OCI-M1 (cell line): ENCODE measurements around the gene IFT27.
A peak's percentile ranks its signal among the peaks of the same experiment; 100 is the strongest.

Experiments
- DNase-seq: peaks from one replicate; lab custom pipeline; 2025; lab: John Stamatoyannopoulos, UW

IFT27 gene

GRCh38 chr22:36725366-36726006 is 50.4 kb downstream of the IFT27 start:
- no peak for DNase-seq

DNA sequence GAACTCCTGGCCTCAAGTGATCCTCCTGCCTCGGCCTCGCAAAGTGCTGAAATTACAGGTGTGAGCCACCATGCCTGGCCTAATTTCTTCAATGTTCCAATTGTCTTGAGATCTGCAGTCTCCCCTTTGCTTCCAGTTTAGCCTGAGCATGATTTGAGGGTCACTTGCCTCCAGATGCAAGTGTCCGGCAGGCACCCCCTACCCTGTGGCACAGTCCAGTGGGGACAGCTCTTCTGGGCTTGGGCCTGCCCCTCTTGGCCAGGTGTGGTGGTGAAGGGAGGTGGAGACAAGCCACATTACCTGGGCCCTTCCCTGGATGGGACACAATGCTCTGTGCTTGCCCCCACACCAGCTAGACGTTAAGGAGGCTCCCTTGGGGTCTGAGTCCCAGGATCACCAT is 51.1 kb downstream of the IFT27 start:
- no peak for DNase-seq

DNA sequence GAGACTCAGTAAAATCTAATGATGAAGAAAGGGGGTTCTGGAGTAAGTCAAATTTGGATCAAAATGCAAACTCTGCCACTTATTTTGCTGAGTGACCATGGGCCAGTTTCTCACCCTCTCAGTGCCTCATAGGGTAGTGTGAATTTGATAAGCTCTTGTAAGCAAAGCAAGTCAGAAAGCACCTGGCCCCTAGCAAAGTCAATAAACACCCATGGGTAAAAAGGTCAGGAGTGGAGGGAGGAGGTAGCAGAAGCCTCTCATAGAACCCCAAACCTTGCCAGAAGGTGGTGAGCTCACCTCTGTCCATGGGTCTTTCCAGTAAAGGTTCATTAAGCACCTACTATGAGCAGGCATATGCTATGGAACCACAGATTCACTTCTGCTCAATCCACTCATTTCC is 53.9 kb downstream of the IFT27 start:
- DNase-seq = no peak

DNA sequence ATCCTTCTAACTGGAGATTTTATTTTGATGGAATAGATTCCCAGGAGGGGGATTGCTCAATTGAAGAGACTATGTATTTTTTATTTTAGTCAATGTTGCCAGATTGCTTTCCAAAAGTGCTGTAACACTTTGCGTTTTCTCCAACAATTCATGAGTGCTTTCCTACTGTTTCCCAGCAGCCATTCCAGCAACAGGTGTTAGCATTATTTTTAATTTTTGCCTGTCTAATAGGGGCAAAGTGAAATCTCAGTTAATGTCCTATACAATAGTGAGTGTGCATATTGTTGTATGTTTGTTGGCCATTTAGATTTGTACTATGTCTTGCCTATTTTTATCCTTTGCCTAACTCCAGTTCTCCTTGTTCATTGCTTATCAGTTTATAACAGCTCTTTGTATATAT is 60.3 kb downstream of the IFT27 start:
- DNase-seq = no peak

DNA sequence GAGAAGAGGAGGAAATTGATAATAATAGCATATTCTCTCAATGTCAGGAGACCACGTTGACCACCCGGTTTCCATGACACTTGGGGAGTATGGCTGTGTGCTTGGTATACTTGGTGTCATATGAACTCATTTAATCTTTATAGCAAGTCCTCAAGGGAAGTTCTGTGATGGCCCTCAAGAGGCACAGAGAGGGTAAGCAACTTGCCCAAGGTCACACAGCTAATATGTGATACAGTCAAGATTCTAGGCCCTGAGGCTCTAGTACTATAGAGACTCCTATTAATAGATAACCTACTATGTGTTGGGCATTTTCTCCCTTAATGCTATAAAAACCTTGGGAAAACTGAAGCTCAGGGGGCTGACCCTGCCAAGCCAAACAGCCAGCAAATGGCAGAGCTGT is 61.8 kb downstream of the IFT27 start:
- no peak for DNase-seq

- peak; percentile 66 for DNase-seq
These were observed 62.5 kb downstream of the IFT27 start for GRCh38 chr22:36713436-36713835.
